GM18526 (cell line): Measurements from ENCODE around the gene DOCK4.

Experiments used
- POLR2A ChIP-seq: IDR thresholded peaks from 3 replicates; pipeline ENCODE4 v1.6.1; 2011; ENCODE audit not compliant: insufficient read length; ENCODE audit errors: extremely low read depth

DOCK4 gene

DNA sequence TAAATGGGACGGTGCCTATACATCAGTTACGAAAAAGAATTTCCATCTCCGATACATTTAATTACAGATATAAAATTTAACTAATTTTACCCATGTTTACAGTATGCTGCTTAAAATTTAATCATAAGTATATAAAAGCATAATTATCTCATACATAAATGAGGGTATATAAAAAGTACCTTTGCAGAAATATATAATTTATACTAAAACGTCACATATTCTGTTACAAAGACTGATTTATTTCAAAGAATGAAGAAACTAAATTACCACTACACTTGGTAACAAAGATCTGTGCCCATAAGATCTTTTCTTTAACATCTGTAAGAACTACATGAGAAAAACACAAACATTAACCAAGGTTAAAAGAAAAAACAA lies 2.8 kb downstream of the DOCK4 start:
- TF ChIP-seq POLR2A = no peak

DNA sequence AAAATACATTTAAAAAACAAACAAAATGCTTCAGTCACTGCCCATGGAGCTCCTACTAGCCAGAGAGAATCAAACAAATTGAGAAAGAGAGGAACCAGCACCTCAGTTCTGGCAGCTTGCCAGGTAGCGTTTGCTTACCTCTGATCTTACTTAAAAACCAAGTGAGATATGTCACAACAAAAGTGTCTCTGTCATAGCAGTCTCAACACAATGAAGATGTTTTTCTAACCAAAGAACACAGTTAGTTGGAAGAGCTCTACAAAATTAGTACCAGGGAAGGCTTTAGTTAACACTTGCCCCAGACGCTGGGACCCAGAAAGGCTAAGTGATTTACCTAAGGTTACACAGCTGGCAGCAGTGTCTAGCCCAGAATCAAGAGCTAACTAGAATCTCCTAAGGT lies 3.4 kb downstream of the DOCK4 start:
- no peak for TF ChIP-seq POLR2A

DNA sequence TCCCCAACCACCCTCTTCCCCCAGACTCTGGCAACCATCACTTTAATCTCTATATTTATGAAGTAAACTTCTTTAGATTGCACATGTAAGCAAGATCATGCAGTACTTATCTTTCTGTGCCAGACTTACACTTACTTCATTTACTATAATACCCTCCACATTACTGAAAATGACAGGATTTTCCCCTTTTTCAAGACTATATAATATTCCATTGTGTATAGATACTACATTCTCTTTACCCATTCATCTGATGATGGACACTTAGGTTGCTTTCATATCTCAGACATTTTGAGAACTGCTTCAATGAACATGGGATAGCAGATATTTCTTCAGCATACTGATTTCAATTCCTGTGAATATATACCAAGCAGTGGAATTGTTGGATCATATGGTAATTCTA lies 4.4 kb downstream of the DOCK4 start:
- no peak for TF ChIP-seq POLR2A

DNA sequence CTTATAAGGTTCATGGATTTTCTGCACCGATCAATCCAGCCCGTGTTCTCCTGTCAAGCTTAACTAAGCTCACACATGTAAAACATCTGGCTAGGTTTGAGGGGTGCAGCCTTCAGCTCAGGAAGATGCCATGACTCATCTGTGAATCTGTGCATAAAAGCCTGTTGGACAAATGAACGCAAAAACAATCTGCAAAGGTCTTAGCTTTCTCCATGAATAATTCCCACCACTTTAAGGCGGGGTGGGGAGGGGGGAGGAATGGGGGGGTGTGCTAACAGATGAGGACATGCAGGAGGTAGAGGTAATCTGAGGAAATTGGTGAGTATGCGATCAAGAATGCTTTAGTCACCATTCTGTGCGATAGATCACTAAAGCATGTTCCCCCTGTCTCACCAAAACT lies 4.8 kb downstream of the DOCK4 start:
- no peak for TF ChIP-seq POLR2A

DNA sequence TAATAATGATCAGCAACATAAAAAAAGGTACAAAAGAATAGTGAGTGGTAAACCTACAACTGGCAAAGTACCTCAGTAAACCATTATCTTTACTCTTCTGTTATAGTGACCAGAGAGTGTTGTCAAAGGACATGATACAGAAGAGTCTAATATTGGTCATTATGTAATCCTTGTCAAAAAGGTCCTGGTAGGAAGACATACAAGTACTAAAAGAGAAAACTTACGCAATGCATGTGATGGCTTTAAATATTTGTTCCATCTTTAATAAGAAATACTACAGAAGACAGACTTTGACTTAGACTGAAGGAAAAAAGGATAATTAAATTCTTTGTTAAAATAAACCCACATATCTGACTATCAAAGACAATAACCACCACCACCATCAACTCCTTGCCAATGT lies 6.5 kb downstream of the DOCK4 start:
- TF ChIP-seq POLR2A = no peak

DNA sequence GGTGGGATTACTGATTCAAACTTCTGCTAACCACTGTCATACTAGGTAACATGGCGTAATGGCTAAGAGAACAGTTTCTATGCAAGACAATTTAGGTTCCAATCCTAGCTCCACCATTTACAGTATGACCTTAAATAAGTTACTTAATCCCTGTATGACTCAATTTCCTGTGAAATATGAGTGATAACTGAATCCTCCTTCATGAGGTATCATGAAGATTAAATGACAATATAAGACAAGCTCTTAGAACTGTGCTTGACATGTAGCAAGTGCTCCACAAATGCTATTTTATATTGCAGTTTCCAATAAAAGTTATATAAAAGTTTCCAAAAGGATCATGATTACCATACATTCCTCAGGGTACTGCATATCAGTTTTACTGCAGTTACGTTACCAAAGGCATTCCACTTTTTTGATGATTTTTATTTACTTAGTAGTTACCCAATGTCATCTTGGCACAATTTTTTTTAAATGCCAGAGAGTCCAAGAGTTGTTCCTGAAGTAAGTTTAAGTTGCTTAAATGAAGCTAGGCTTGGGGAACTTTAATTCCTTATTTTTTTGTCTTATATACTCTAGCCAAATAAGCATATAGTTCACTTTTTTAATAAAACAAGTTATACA lies 7.1 kb downstream of the DOCK4 start:
- TF ChIP-seq POLR2A = no peak

DNA sequence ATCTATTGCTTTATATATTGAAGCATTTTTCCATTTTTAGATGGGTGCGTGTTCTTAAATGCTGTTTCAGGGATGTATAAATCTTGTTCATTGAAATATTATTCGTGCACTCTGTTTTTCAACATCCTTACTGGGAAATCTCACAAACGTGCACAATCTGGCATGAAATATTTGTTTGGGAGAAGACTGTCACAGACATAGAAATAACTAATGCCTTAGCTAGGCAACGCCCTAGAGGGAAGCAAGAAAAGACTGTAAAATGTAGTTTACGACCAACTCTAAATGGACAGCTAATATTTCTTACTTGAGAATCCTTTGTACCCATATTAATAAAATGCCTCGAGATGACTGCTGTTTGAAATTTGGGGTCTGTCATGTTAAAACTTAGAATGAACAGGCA lies 8.9 kb downstream of the DOCK4 start:
- no peak for TF ChIP-seq POLR2A

DNA sequence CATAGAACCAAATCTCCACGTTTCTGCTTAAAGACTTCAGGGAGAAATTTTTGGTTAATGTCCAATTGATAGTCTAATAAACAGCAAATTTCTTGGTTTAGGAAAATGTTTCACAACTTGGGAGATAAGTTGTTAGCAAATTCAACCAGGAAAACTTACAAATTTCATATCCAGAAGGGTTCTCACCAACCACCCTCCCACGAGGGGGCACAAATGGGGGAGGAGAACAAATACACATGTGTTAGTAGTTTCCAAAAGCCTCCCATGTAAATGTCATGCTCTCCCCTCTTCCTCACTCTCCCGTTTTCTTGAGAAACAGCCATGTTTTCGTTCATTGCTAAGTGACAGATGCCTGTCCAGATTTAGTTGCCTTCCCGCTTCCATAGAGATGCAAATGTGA lies 10.5 kb downstream of the DOCK4 start:
- no peak for TF ChIP-seq POLR2A

DNA sequence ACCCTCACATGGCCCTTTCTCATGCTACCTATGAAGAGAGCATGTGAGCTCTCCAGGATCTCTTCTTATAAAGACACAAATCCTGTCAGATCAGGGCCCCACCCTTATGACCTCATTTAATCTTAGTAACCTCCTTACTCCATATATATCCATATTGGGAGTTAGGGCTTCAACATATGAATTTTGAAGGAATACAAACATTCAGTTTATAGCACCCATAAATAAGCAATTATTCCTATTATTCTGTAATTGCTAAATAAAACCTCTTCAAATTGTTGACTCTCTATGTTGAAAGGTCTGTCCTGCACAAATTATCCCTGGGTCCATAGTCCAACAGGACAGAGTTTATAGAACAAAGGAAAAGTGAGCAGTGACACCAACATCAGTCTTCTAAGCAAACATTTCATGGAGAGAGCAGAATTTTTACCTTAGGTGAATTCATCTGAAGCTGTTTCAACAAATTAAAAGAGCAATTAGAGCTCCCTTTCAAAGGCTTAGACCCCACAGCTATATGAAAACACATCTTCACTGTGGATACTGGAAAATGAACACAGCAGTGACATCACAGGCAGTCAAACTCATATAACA lies 12.2 kb downstream of the DOCK4 start:
- no peak for TF ChIP-seq POLR2A

DNA sequence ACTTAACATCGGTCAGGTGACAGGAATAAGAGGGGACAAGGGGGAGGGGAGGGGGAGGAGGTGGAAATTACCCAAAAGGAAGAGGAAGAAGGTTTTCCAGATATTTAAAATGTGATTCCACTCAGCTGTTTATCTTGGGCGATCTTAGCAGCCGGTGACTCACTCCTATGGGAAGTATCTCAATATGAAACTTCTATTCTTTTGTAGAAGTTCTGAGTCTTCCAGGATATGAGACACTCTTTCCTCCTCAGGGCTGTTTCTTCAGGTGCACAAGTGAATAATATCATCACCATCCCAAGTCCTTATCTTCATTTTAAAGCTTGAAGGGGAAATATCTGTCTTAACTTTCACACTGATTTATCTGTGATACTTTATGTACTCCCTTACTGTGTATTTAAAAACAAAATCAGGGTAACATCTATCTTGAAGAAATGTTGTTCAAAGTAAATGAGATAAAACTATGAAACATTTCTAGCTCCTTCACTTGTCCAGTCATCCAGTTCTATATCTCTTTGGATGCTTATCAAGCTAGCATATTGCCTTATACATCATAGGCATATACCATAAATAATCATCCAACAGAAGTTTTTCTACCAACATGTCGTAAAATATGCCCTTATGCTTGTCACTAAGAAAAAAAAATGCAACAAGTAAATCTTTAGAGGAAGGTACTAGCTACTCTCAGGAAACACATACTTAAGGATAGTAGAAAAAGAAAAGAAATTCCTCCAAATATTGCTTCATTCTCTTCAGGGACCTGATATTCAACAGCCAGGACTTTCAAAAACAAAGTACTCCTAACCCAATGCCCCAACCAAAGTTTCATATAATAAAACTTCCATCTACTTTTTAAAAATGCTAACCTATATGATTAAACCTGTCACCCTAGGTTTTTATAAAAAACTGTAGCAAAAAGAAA lies 13.7 kb downstream of the DOCK4 start:
- no peak for TF ChIP-seq POLR2A

DNA sequence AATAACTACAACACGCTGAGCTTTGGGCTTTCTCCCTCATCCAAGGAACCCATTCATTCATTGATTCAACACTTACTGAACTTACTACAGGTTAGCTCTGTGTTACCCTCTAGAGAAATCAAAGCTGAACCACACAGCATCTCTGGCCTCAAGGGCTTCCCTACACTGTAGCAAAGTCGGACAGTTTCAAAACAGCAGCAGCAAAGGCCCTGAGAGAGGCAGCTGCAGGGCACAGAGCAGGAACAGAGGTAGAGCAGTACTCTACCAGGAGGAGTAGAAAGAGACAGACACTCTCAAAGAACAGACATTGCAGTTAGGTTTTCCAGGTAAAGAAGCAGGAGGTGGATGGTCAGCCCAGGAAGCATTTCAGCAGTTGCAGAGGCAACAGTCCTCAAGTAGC lies 16.1 kb downstream of the DOCK4 start:
- TF ChIP-seq POLR2A = no peak

DNA sequence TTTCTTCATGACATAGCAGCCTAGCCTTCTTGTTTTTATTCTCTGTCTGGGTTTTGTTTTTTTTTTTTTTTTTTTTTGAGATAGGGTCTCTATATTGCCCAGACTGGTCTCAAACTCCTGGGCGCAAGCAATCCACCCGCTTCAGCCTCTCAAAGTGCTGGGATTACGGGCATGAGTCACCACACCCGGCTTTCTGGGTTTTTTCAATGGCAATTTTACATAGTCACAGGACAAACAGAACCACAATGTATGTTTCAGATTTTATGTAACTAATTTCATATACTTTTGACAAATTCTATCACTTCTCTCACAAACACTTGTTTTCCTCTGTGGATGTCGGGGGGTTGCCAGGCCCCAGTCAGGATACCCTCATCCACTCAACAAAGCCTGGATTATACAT lies 16.5 kb downstream of the DOCK4 start:
- no peak for TF ChIP-seq POLR2A

DNA sequence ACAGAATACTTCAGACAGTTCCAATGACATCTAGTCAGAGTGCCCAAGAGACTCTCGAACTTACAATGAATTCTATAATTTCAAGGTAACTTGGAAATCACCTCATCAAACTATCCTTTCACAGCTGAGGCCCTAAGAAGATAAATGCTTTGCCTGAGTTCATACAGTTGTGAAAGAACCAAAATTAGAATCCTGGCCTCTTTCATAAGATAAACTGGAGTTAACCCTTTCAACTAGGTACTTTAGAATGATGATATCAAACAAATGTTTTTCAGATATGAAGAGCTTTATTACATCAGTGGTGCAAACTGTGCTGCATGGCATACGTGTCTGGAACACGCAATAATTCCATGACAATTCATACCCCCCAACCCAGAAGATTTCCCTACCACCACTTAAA lies 17.9 kb downstream of the DOCK4 start:
- TF ChIP-seq POLR2A = no peak

DNA sequence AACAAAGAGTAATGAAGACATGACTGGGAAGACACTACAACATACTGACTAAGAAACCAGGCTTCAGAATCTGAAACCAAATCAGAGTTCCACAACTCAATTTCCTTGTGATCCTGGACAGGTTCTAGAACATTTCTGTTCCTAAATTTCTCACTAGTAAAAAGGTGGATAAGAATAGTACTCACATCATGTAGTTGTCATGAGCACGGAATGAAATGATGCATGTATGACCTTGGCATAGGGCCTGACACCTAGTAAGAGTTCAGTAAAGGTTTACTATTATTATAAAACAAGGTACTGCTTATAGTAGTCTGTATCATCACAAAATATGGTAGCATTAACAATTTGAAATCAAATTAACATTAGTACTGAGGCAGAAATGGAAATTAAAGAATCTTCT lies 19.9 kb downstream of the DOCK4 start:
- no peak for TF ChIP-seq POLR2A

DNA sequence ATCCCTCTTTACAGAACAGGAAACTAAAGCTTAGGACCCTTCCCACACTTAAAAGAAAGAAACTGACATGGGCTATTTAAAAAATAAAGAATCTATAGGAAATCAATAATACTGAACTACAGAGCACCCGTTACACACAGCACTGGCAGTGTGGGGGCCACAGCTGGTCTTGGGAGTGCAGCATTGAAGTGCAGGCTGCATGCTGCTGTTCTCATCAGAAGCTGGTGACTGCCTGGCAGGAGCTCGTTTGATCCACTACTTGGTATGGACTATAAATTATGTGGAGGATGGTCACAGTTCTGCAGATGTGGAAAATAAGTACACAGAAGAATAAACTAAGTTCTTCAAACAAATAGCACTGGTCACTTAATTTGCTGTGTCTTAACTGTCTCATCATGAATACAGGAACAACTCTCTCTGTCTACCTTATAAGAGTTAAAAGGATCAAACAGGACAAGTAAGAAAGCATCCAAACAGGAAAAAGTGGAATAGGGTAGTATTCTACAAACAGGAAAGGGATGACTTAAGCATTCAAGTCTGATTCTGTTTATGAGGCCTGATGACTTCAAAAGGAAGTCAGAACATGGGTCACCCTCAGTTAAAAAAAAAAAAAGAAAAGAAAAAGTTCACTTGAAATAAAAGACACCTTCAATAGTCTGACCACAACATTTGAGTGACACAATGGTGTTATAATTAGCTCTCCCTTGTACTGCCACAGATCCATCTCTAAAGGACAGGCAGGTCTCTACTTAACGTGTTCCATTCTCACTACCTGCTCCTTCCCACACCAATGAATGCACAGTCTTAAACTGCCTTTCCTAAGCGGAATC lies 21.0 kb downstream of the DOCK4 start:
- TF ChIP-seq POLR2A = no peak
